T-cell (primary cell): ENCODE results near the gene RBM38. TPM values are rescaled to one million over a fixed set of nuclear protein-coding genes. Genes with fewer than 3 reads are reported as not detected.

Experiments
- ATAC-seq, 4 experiments: fragments of 200-7000 bp in 3 of 4; fragments of 150-1000 bp in 1 of 4; cut with Tn5 transposase; replicated peaks in 1 of 4; 1 replicate in 3 of 4; 2 replicates in 1 of 4; pipeline ENCODE4 v1.10.0; 2021; ENCODE audit warnings: moderate library complexity in 3 of 4, mild to moderate bottlenecking in 2 of 4, moderate number of reproducible peaks in 1 of 4
- CTCF ChIA-PET, 2 donors: fragments of 300-600 bp; sonication (Branson Sonifier 250); formaldehyde crosslinking; loops; one replicate each; lab custom pipeline; 2022; ENCODE audit warnings: antibody characterized with exemption in 2 of 2; lab: Charles Lee
- POLR2A ChIA-PET, 2 donors: fragments of 300-600 bp; sonication (Branson Sonifier 250); formaldehyde crosslinking; loops; one replicate each; lab custom pipeline; 2022; ENCODE audit warnings: antibody characterized with exemption in 2 of 2; lab: Charles Lee
- DNase-seq, 35 experiments: peaks; one replicate each; pipeline versions ENCODE4 v3.0.0 to v3.0.0-alpha.2; 2013 to 2023
- H3K27ac ChIP-seq: one replicate; pipeline ENCODE4 v1.5.1; 2013; ENCODE audit warnings: low read length
- H3K27me3 ChIP-seq, 2 experiments: replicated peaks in 1 of 2; 1 replicate in 1 of 2; 2 replicates in 1 of 2; pipeline versions ENCODE4 v1.6.1 to v1.7.0; 2013; ENCODE audit warnings: low read length in 1 of 2, mixed read lengths in 1 of 2; ENCODE audit not compliant: control insufficient read depth in 2 of 2, insufficient read depth in 2 of 2; ENCODE audit errors: extremely low read depth in 1 of 2
- H3K36me3 ChIP-seq, 2 donors: 1 replicate in 1 of 2; 2 replicates in 1 of 2; pipeline versions ENCODE4 v1.6.1 to v1.7.0; 2013; ENCODE audit warnings: low read length in 1 of 2; ENCODE audit not compliant: control insufficient read depth in 2 of 2, insufficient read depth in 1 of 2; ENCODE audit errors: extremely low read depth in 1 of 2
- H3K4me1 ChIP-seq, 2 experiments: 1 replicate in 1 of 2; 2 replicates in 1 of 2; pipeline versions ENCODE4 v1.6.1 to v1.7.0; 2013; ENCODE audit warnings: low read length in 2 of 2, mixed read lengths in 1 of 2; ENCODE audit not compliant: insufficient read depth in 2 of 2, control insufficient read depth in 1 of 2; ENCODE audit errors: extremely low read depth in 1 of 2
- H3K4me3 ChIP-seq, 2 donors: 1 replicate in 1 of 2; 2 replicates in 1 of 2; pipeline versions ENCODE4 v1.5.1 to v1.7.0; 2013; ENCODE audit warnings: mild to moderate bottlenecking in 2 of 2, low read length in 1 of 2, moderate library complexity in 1 of 2; ENCODE audit not compliant: control insufficient read depth in 1 of 2; ENCODE audit errors: extremely low read depth in 1 of 2
- H3K9me3 ChIP-seq: 2 replicates; pipeline ENCODE4 v1.7.0; 2013
- H3K27ac Mint-ChIP-seq, 2 donors: one replicate each; pipeline ENCODE4 v1.8.0; 2020 to 2021; ENCODE audit warnings: mild to moderate bottlenecking in 2 of 2, mixed read lengths in 2 of 2
- H3K27me3 Mint-ChIP-seq, 2 donors: one replicate each; pipeline ENCODE4 v1.8.0; 2021 to 2022; ENCODE audit warnings: mixed read lengths in 2 of 2
- H3K36me3 Mint-ChIP-seq: one replicate; pipeline ENCODE4 v1.8.0; 2021; ENCODE audit warnings: mixed read lengths
- H3K4me1 Mint-ChIP-seq, 3 donors: one replicate each; pipeline ENCODE4 v1.8.0; 2020 to 2022; ENCODE audit warnings: mixed read lengths in 3 of 3, mild to moderate bottlenecking in 1 of 3
- H3K4me3 Mint-ChIP-seq, 3 donors: one replicate each; pipeline ENCODE4 v1.8.0; 2020 to 2022; ENCODE audit warnings: mild to moderate bottlenecking in 3 of 3, mixed read lengths in 3 of 3, moderate library complexity in 3 of 3
- H3K9me3 Mint-ChIP-seq, 3 donors: one replicate each; pipeline ENCODE4 v1.8.0; 2020 to 2022; ENCODE audit warnings: mixed read lengths in 3 of 3
- whole genome bisulfite sequencing: methylation state at CpG from one replicate; pipeline ENCODE4 v1.1.5; 2013; ENCODE audit warnings: missing lambda C conversion rate; ENCODE audit not compliant: insufficient coverage; 5-methylcytosine and 5-hydroxymethylcytosine counted together
- total RNA-seq, 35 experiments: library from RNA in 6 of 35; stranded (reverse) in 6 of 35; fragments of 120-200 nt in 1 of 35; gene quantifications; one replicate each; pipeline versions ENCODE4 v1.2.1 to v1.2.4 and lab custom pipeline; 2013 to 2026

The RBM38 gene
- total RNA-seq, 5 donors from 2014 or later (not counting 1 experiment from before 2014, with no cell fraction given) = 111 to 271 (median 124) TPM

GRCh38 chr20:57409672-57410397 lies 18.6 kb downstream of the RBM38 start:
- H3K4me1 ChIP-seq = peaks cover 0 to 60% of the 10 kb centered on the region in 2 experiments
- Mint-ChIP-seq H3K4me1 (peaks cover 26 to 39% (median 31%) of the 10 kb centered on the region in 3 donors), H3K27me3 (no peaks in the 10 kb centered on the region), H3K36me3 (peaks cover 28% of the 10 kb centered on the region), H3K4me3 (no peak overlapping the region), H3K27ac (no peak overlapping the region), H3K9me3 (no peaks in the 10 kb centered on the region)
- H3K9me3 ChIP-seq = no peaks in the 10 kb centered on the region
- ChIA-PET POLR2A (interaction anchor here (0.6 to 4.3 kb wide), 4 partner anchors 11 to 92 kb away, joined by 3 to 21 read pairs (median 4); no protein-coding TSS in a partner anchor), CTCF (interaction anchor here in 1 of 2 donors (1.2 kb wide), 1 partner anchor 12 kb away, joined by 3 read pairs; no protein-coding TSS in a partner anchor)
- DNase-seq (no peak), ATAC-seq (no peak)
- peaks cover 26 to 49% of the 10 kb centered on the region in 2 donors for H3K36me3 ChIP-seq
- H3K27me3 ChIP-seq = no peaks in the 10 kb centered on the region
- H3K4me3 ChIP-seq = no peak overlapping the region
- H3K27ac ChIP-seq = no peak overlapping the region
- 75% methylated on average over 7 of the region's 14 CpGs for WGBS

GRCh38 chr20:57410398-57410920 lies 19.3 kb downstream of the RBM38 start:
- H3K36me3 Mint-ChIP-seq = peaks cover 23% of the 10 kb centered on the region
- 96% methylated on average over 13 of the region's 15 CpGs for WGBS
- peaks cover 21 to 34% (median 28%) of the 10 kb centered on the region in 3 donors for H3K4me1 Mint-ChIP-seq
- no peak overlapping the region for H3K27ac ChIP-seq
- H3K4me1 ChIP-seq = peaks cover 0 to 53% of the 10 kb centered on the region in 2 experiments
- ATAC-seq = peak in 1 of 4 experiments; percentile 4
- no peak overlapping the region for H3K27ac Mint-ChIP-seq
- H3K9me3 Mint-ChIP-seq = no peaks in the 10 kb centered on the region
- DNase-seq = no peak
- ChIA-PET CTCF (no interaction called here), POLR2A (interaction anchor here in 1 of 2 donors (4.3 kb wide), 1 partner anchor 12 kb away, joined by 21 read pairs; no protein-coding TSS in a partner anchor)
- H3K4me3 ChIP-seq = no peak overlapping the region
- H3K27me3 ChIP-seq = no peaks in the 10 kb centered on the region
- H3K36me3 ChIP-seq = peaks cover 20 to 42% of the 10 kb centered on the region in 2 donors
- H3K4me3 Mint-ChIP-seq = peak overlapping the region in 1 of 3 donors; percentile 1
- no peaks in the 10 kb centered on the region for H3K9me3 ChIP-seq
- H3K27me3 Mint-ChIP-seq = no peaks in the 10 kb centered on the region

DNA sequence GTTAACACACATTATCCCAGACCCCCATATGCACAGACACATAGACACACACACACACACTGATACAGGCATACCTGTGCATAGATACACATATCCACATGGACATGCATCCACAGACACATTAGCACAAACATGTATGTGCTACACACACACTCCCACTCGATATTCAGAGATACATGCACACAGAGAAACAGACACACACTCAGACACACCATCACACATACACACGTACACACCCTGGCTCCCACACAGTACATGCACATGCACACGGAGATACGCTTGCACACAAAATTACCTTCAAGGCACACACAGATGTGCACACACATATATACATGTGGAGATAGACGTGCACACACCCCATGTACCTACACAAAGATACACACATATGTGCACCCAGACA lies 19.7 kb downstream of the RBM38 start:
- Histone ChIP-seq H3K36me3 (peaks cover 18 to 38% of the 10 kb centered on the region in 2 donors), H3K27me3 (no peaks in the 10 kb centered on the region), H3K27ac (no peak overlapping the region), H3K9me3 (no peaks in the 10 kb centered on the region), H3K4me3 (no peak overlapping the region), H3K4me1 (peaks cover 0 to 49% of the 10 kb centered on the region in 2 experiments)
- DNase-seq (no peak), ATAC-seq (peak in 1 of 4 experiments; percentile 0)
- Mint-ChIP-seq H3K4me1 (peaks cover 23 to 36% (median 28%) of the 10 kb centered on the region in 3 donors), H3K27me3 (no peaks in the 10 kb centered on the region), H3K9me3 (no peaks in the 10 kb centered on the region), H3K27ac (peak overlapping the region in 1 of 2 donors; percentile 5), H3K36me3 (peaks cover 23% of the 10 kb centered on the region), H3K4me3 (peak overlapping the region in 1 of 3 donors; percentile 1)
- ChIA-PET CTCF (no interaction called here), POLR2A (no interaction called here)
- WGBS = 89% methylated on average over 5 of the region's 5 CpGs

DNA sequence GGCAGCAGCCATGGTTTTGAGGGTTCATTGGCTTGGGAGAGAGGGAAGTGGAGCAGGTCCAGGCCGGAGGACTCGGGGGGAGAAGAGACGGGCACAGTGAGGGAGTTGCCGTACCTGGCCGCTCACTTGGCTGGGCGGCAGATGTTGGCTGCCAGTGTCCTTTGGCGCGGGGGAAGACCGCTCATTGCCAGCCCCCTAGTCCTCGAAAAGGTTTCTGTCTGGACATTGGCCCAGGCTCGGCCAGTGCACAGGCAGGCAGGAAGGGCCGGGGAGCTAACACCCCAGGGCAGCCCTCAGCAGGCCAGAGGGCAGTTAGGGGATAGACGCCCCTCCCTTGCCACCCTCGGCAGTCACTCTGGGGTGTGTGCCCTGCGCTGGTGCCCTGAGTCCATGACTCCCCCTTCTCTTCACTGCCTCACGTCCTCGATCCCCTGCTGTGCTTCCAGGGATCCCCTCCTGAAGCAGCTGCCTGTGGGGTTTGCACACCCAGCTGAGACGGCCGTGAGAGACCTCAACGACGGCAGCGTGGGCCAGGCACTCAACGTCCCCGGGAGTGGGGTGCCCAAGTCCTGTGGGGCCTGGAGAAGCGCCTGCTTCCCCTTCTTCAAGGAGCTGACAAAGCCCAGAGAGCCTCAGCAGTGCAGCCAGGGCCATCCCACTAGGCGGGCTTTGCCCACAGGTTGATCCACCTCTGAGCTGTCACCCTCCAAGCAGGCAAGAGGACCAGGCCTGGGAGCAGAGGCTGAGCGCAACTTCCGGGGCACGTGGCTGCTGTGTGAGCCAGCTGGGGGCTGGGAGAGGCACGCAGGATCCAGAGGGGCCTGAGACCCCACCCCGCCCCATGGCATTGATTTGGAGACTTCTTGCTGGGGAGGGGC lies 20.4 kb downstream of the RBM38 start:
- no peaks in the 10 kb centered on the region for H3K9me3 Mint-ChIP-seq
- H3K4me3 Mint-ChIP-seq = peak overlapping the region in 1 of 3 donors; percentile 1
- H3K27ac Mint-ChIP-seq = no peak overlapping the region
- H3K36me3 Mint-ChIP-seq = peaks cover 23% of the 10 kb centered on the region
- ATAC-seq (peak in 1 of 4 experiments; percentile 3), DNase-seq (no peak)
- peaks cover 15 to 32% of the 10 kb centered on the region in 2 donors for H3K36me3 ChIP-seq
- POLR2A ChIA-PET = interaction anchor here (0.9 to 1.1 kb wide), 3 partner anchors 7 to 14 kb away, joined by 3 to 6 read pairs (median 3); no protein-coding TSS in a partner anchor
- H3K27me3 Mint-ChIP-seq = no peaks in the 10 kb centered on the region
- H3K9me3 ChIP-seq = no peaks in the 10 kb centered on the region
- no peak overlapping the region for H3K4me3 ChIP-seq
- H3K27ac ChIP-seq = no peak overlapping the region
- 91% methylated on average over 27 of the region's 31 CpGs for WGBS
- peaks cover 22 to 40% (median 28%) of the 10 kb centered on the region in 3 donors for H3K4me1 Mint-ChIP-seq
- CTCF ChIA-PET = no interaction called here
- no peaks in the 10 kb centered on the region for H3K27me3 ChIP-seq
- peaks cover 0 to 44% of the 10 kb centered on the region in 2 experiments for H3K4me1 ChIP-seq

DNA sequence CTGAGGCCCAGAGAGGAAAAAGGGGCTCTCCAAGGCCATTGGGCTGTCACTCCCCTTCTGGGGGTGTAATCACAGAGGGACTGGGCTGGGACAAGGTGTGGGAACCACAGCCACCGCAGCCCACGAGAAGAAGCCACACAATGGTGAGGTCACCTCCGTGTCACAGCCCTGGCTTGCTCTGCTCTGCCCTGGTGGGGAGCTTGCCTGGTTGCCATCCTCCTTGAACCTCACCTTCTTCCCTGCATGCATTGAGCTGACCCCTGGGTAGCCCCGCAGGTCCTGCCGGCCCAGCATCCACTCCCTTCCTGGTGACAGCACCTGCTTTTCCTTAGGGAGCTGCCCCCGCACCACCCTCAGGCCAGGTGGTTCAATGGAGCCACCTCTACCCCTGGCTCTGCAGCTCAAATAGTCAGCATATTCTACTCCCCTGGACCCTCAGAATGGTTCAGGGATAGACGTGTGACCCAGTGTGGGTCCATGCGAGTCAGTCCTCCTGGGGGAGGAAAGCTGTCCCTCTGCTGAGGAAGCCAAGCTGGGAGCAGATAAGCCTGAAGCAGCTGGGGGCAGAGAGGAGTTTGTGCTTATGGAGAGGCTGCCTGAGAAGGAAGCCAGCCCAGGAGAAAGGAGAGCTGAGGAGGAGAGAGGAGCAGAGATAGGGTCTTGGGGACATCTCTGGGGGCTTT lies 21.3 kb downstream of the RBM38 start:
- Histone ChIP-seq H3K9me3 (no peaks in the 10 kb centered on the region), H3K27me3 (no peaks in the 10 kb centered on the region), H3K27ac (no peak overlapping the region), H3K36me3 (peaks cover 15 to 24% of the 10 kb centered on the region in 2 donors), H3K4me3 (no peak overlapping the region), H3K4me1 (peaks cover 0 to 37% of the 10 kb centered on the region in 2 experiments)
- peak in 1 of 35 experiments; percentile 53 for DNase-seq
- WGBS = 63% methylated on average over 7 of the region's 8 CpGs
- H3K4me1 Mint-ChIP-seq = peaks cover 17 to 35% (median 24%) of the 10 kb centered on the region in 3 donors
- ChIA-PET CTCF (interaction anchor here in 1 of 2 donors (1.0 kb wide), 1 partner anchor 13 kb away, joined by 4 read pairs; no protein-coding TSS in a partner anchor), POLR2A (interaction anchor here (0.9 to 1.5 kb wide), 4 partner anchors 8 to 15 kb away, joined by 3 to 6 read pairs (median 4); no protein-coding TSS in a partner anchor)
- no peaks in the 10 kb centered on the region for H3K9me3 Mint-ChIP-seq
- H3K27me3 Mint-ChIP-seq = no peaks in the 10 kb centered on the region
- ATAC-seq = peak in 3 of 4 experiments; percentile 15 to 24 (median 22)
- peak overlapping the region; percentile 4 to 39 for H3K27ac Mint-ChIP-seq
- H3K4me3 Mint-ChIP-seq = peak overlapping the region in 1 of 3 donors; percentile 49
- H3K36me3 Mint-ChIP-seq = peaks cover 17% of the 10 kb centered on the region
